ENCODE results near the gene UBE2C. TPM values are rescaled to one million over a fixed set of nuclear protein-coding genes. Genes with fewer than 3 reads are reported as not detected.

Gene UBE2C
- total RNA-seq, 1 experiment from 2014 or later, result 268 TPM

DNA sequence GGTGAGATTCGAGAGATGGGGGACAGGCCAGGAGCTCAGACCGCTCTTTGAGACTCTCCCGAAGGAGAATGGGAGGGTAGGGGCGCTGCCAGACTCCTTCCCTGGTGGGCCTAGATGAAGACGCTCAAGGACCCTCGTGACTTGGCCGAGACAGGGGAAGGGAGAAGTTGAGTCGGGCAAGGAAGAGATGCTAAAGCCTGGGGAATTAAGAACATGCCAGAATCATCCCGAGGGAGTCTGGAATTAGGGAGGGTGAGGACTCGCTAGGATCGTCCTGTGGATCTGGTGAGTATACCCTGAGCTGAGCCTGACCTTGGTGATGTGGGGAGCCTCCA, 529 bp downstream of the UBE2C start:
- Histone ChIP-seq H3K27ac (ENCODE audit: insufficient read length, low read depth, low read length) (no peak overlapping the region), H3K9me3 (ENCODE audit: control insufficient read depth, low read depth, low read length) (no peaks in the 10 kb centered on the region), H4K8ac (replicated peaks; ENCODE audit: insufficient read length, low read depth, low read length) (no peak overlapping the region), H3K14ac (ENCODE audit: insufficient read depth, low read length) (peak overlapping the region; percentile 7; the same call in 1 of the 2 replicates), H3K4ac (ENCODE audit: low read depth, low read length) (no peak overlapping the region), H3K23me2 (ENCODE audit: insufficient read length, low read depth, low read length, poor library complexity, severe bottlenecking) (peaks cover 7% of the 10 kb centered on the region), H3K4me1 (ENCODE audit: insufficient read depth, low read length) (no peaks in the 10 kb centered on the region), H2BK5ac (ENCODE audit: insufficient read length, low read length) (no peak overlapping the region), H2AK5ac (ENCODE audit: insufficient read length, low read length) (no peak overlapping the region), H2BK15ac (ENCODE audit: low read depth, low read length) (no peak overlapping the region), H3K79me1 (ENCODE audit: insufficient read depth, low read depth, low read length, poor library complexity, severe bottlenecking) (peaks cover 3% of the 10 kb centered on the region), H3K18ac (ENCODE audit: insufficient read length, low read depth, low read length) (peak overlapping the region; percentile 25), H4K20me1 (ENCODE audit: control insufficient read depth, insufficient read depth, insufficient read length) (no peaks in the 10 kb centered on the region), H3K23ac (ENCODE audit: insufficient read length, low read depth, low read length) (no peak overlapping the region), H2BK20ac (ENCODE audit: low read depth, low read length, poor library complexity, severe bottlenecking) (no peak overlapping the region), H3K79me2 (ENCODE audit: insufficient read depth, low read length) (peaks cover 10% of the 10 kb centered on the region; the same call in 1 of the 2 replicates), H3K9ac (ENCODE audit: extremely low read depth, insufficient read length, low read length) (peak overlapping the region; percentile 82), H2AFZ (ENCODE audit: low read length) (no peak overlapping the region), H4K91ac (ENCODE audit: insufficient read length, low read depth, low read length) (no peak overlapping the region), H4K5ac (ENCODE audit: insufficient read length, low read depth, low read length) (no peak overlapping the region), H2BK120ac (ENCODE audit: low read depth, low read length, poor library complexity, severe bottlenecking) (no peak overlapping the region), H3K56ac (ENCODE audit: insufficient read length, low read depth, low read length) (no peak overlapping the region), H2BK12ac (ENCODE audit: insufficient read length, low read depth, low read length) (no peak overlapping the region), H3K4me2 (ENCODE audit: insufficient read depth, insufficient read length, low read length) (peak overlapping the region; percentile 71), H3K27me3 (ENCODE audit: insufficient read depth, low read length) (no peaks in the 10 kb centered on the region), H3T11ph (ENCODE audit: low read length) (no peak overlapping the region)
- Mint-ChIP-seq H3K9me3 (peaks cover 0 to 3% of the 10 kb centered on the region in 2 experiments; a peak in 2 of 5 replicates), H3K4me1 (peaks cover 16 to 19% of the 10 kb centered on the region in 2 experiments), H3K36me3 (ENCODE audit: insufficient read depth in 1 of 3, low read depth in 3 of 3) (peaks cover 45 to 77% (median 70%) of the 10 kb centered on the region in 3 experiments), H3K27me3 (ENCODE audit: low read depth) (no peaks in the 10 kb centered on the region), H3K4me3 (peak overlapping the region; percentile 98 to 99), H3K27ac (peak overlapping the region; percentile 76 to 95 (median 81); a peak in 6 of 7 replicates)
- TF ChIP-seq, protein P1, sequence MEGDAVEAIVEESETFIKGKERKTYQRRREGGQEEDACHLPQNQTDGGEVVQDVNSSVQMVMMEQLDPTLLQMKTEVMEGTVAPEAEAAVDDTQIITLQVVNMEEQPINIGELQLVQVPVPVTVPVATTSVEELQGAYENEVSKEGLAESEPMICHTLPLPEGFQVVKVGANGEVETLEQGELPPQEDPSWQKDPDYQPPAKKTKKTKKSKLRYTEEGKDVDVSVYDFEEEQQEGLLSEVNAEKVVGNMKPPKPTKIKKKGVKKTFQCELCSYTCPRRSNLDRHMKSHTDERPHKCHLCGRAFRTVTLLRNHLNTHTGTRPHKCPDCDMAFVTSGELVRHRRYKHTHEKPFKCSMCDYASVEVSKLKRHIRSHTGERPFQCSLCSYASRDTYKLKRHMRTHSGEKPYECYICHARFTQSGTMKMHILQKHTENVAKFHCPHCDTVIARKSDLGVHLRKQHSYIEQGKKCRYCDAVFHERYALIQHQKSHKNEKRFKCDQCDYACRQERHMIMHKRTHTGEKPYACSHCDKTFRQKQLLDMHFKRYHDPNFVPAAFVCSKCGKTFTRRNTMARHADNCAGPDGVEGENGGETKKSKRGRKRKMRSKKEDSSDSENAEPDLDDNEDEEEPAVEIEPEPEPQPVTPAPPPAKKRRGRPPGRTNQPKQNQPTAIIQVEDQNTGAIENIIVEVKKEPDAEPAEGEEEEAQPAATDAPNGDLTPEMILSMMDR (conservative IDR thresholded peaks at IDR 0.05), result no peak
- no CpG with 5 or more reads among the region's 11 CpGs for WGBS (ENCODE audit: extremely low coverage, insufficient read length, low lambda C conversion rate)
- DNase-seq, result no peak
